NCI-H524 (cell line): ENCODE data around the gene SDSL.

Source experiments
- DNase-seq, 2 experiments: peaks; one replicate each; lab custom pipeline; 2025; lab: John Stamatoyannopoulos, UW

The SDSL gene

GRCh38 chr12:113420996-113421595, 1.1 kb upstream of the SDSL start:
- no peak for DNase-seq

GRCh38 chr12:113422886-113423669, 898 bp downstream of the SDSL start:
- no peak for DNase-seq

- no peak for DNase-seq
Observed at GRCh38 chr12:113424456-113424855, 2.3 kb downstream of the SDSL start.

GRCh38 chr12:113424915-113425823, 3.0 kb downstream of the SDSL start:
- DNase-seq, result peak in 1 of 2 experiments; percentile 8

GRCh38 chr12:113425960-113426453, 3.8 kb downstream of the SDSL start:
- no peak for DNase-seq

- no peak for DNase-seq
Observed at GRCh38 chr12:113427882-113428281, 5.7 kb downstream of the SDSL start.

- DNase-seq, result no peak
Observed at GRCh38 chr12:113428482-113428881, 6.3 kb downstream of the SDSL start.

GRCh38 chr12:113432986-113433385, 10.8 kb downstream of the SDSL start:
- DNase-seq, result no peak

- no peak for DNase-seq
Observed at GRCh38 chr12:113435367-113435766, 13.2 kb downstream of the SDSL start.

- no peak for DNase-seq
Observed at GRCh38 chr12:113436586-113436985, 14.4 kb downstream of the SDSL start.

GRCh38 chr12:113436993-113437728, 15.0 kb downstream of the SDSL start:
- DNase-seq, result no peak

- DNase-seq, result no peak
Observed at GRCh38 chr12:113437729-113438100, 15.5 kb downstream of the SDSL start.

- DNase-seq, result no peak
Observed at GRCh38 chr12:113438523-113439300, 16.5 kb downstream of the SDSL start.

- DNase-seq, result no peak
Observed at GRCh38 chr12:113439301-113439597, 17.1 kb downstream of the SDSL start.

- peak; percentile 42 to 71 for DNase-seq
Observed at GRCh38 chr12:113439606-113440030, 17.4 kb downstream of the SDSL start.

- no peak for DNase-seq
Observed at GRCh38 chr12:113440336-113440735, 18.2 kb downstream of the SDSL start.

GRCh38 chr12:113440947-113441782, 19.0 kb downstream of the SDSL start:
- no peak for DNase-seq

GRCh38 chr12:113443030-113443539, 20.9 kb downstream of the SDSL start:
- DNase-seq, result no peak

- no peak for DNase-seq
Observed at GRCh38 chr12:113445544-113446171, 23.5 kb downstream of the SDSL start.

- DNase-seq, result no peak
Observed at GRCh38 chr12:113448873-113449272, 26.7 kb downstream of the SDSL start.
